Liver (tissue), 9 donors: Measurements from ENCODE around the gene USO1. TPM values are rescaled to one million over a fixed set of nuclear protein-coding genes. Genes with fewer than 3 reads are reported as not detected.

Experiments
- DNase-seq: peaks from one replicate; pipeline ENCODE4 v3.0.0-alpha.2; 2017; ENCODE audit warnings: low spot score
- H3K27ac ChIP-seq, 2 donors: one replicate each; pipeline ENCODE4 v1.7.0; 2013; ENCODE audit warnings: inconsistent platforms in 2 of 2, low read length in 2 of 2, control low read depth in 1 of 2, low read depth in 1 of 2, mild to moderate bottlenecking in 1 of 2
- H3K27me3 ChIP-seq, 4 donors: one replicate each; pipeline versions ENCODE4 v1.6.1 to v1.7.0; 2013; ENCODE audit warnings: low read length in 3 of 4, inconsistent platforms in 1 of 4, mild to moderate bottlenecking in 1 of 4, moderate library complexity in 1 of 4; ENCODE audit not compliant: control insufficient read depth in 4 of 4, insufficient read depth in 4 of 4
- H3K36me3 ChIP-seq, 4 donors: one replicate each; pipeline versions ENCODE4 v1.6.1 to v1.7.0; 2013; ENCODE audit warnings: low read length in 3 of 4, mild to moderate bottlenecking in 3 of 4, low read depth in 1 of 4, moderate library complexity in 1 of 4; ENCODE audit not compliant: control insufficient read depth in 4 of 4, insufficient read depth in 3 of 4
- H3K4me1 ChIP-seq, 4 donors: one replicate each; pipeline versions ENCODE4 v1.6.1 to v1.7.0; 2013; ENCODE audit warnings: low read length in 3 of 4, mild to moderate bottlenecking in 3 of 4, moderate library complexity in 1 of 4; ENCODE audit not compliant: control insufficient read depth in 4 of 4, insufficient read depth in 4 of 4
- H3K4me3 ChIP-seq, 3 donors: one replicate each; pipeline versions ENCODE4 v1.6.1 to v1.7.0; 2013; ENCODE audit warnings: low read length in 3 of 3, control low read depth in 1 of 3, low read depth in 1 of 3, mild to moderate bottlenecking in 1 of 3
- H3K9ac ChIP-seq, 2 donors: one replicate each; pipeline ENCODE4 v1.7.0; 2013; ENCODE audit warnings: low read length in 2 of 2, mild to moderate bottlenecking in 2 of 2, moderate library complexity in 2 of 2, control low read depth in 1 of 2, low read depth in 1 of 2
- H3K9me3 ChIP-seq, 4 donors: one replicate each; pipeline versions ENCODE4 v1.6.1 to v1.7.0; 2013; ENCODE audit warnings: low read length in 3 of 4; ENCODE audit not compliant: control insufficient read depth in 4 of 4
- EGR1 ChIP-seq, 2 donors: IDR thresholded peaks; 2 replicates each; pipeline ENCODE4 v1.6.1; 2016 to 2018; ENCODE audit warnings: antibody characterized with exemption in 2 of 2, low read depth in 2 of 2
- FOXA1 ChIP-seq: IDR thresholded peaks from 2 replicates; pipeline ENCODE4 v1.6.1; 2016; ENCODE audit warnings: antibody characterized with exemption
- FOXA2 ChIP-seq: IDR thresholded peaks from 2 replicates; pipeline ENCODE4 v1.6.1; 2016; ENCODE audit warnings: antibody characterized with exemption
- GABPA ChIP-seq, 2 donors: IDR thresholded peaks in 1 of 2; conservative IDR thresholded peaks in 1 of 2; 2 replicates each; pipeline ENCODE4 v1.6.1; 2016; ENCODE audit warnings: antibody characterized with exemption in 2 of 2, mild to moderate bottlenecking in 1 of 2, moderate library complexity in 1 of 2
- HNF4A ChIP-seq, 2 donors: conservative IDR thresholded peaks; 2 replicates each; pipeline ENCODE4 v1.6.1; 2016; ENCODE audit warnings: antibody characterized with exemption in 2 of 2, mild to moderate bottlenecking in 2 of 2
- HNF4G ChIP-seq: IDR thresholded peaks from 2 replicates; pipeline ENCODE4 v1.6.1; 2016; ENCODE audit warnings: antibody characterized with exemption
- JUND ChIP-seq, 2 donors: IDR thresholded peaks; 2 replicates each; pipeline ENCODE4 v1.6.1; 2016; ENCODE audit warnings: antibody characterized with exemption in 2 of 2
- NR2F2 ChIP-seq: IDR thresholded peaks from 2 replicates; pipeline ENCODE4 v1.6.1; 2016; ENCODE audit warnings: antibody characterized with exemption
- RAD21 ChIP-seq, 2 donors: IDR thresholded peaks; 2 replicates each; pipeline ENCODE4 v1.6.1; 2016; ENCODE audit warnings: antibody characterized with exemption in 2 of 2, mild to moderate bottlenecking in 2 of 2
- RXRA ChIP-seq, 2 donors: IDR thresholded peaks; 2 replicates each; pipeline ENCODE4 v1.6.1; 2017 to 2018; ENCODE audit warnings: antibody characterized with exemption in 2 of 2, mild to moderate bottlenecking in 1 of 2
- SP1 ChIP-seq: IDR thresholded peaks from 2 replicates; pipeline ENCODE4 v1.6.1; 2018; ENCODE audit warnings: antibody characterized with exemption, mild to moderate bottlenecking
- TAF1 ChIP-seq: conservative IDR thresholded peaks from 2 replicates; pipeline ENCODE4 v1.6.1; 2016; ENCODE audit warnings: antibody characterized with exemption, mild to moderate bottlenecking
- YY1 ChIP-seq: IDR thresholded peaks from 2 replicates; pipeline ENCODE4 v1.6.1; 2016; ENCODE audit warnings: antibody characterized with exemption, mild to moderate bottlenecking
- WGBS: extraction: QIAGEN DNeasy Blood & Tissue Kit; methylation state at CpG from one replicate; pipeline ENCODE4 v1.1.7; 2013; 5-methylcytosine and 5-hydroxymethylcytosine counted together
- polyA plus RNA-seq, 2 donors: library from polyadenylated mRNA; stranded (reverse) in 1 of 2; unstranded in 1 of 2; fragments of 200-250 nt in 1 of 2; fragments of >200 nt in 1 of 2; fragmentation: Nextera tagmentation in 1 of 2; extraction: Ambion mirVana in 1 of 2; gene quantifications; one replicate each; pipeline versions ENCODE4 v1.2.1 to v1.2.3, GENCODE V29; 2013 to 2015
- total RNA-seq, 2 donors: library from RNA; depleted of rRNA; stranded (reverse); fragments of >200 nt; gene quantifications; one replicate each; pipeline ENCODE4 v1.2.3, GENCODE V29; 2014
- TF ChIP-seq, protein P1 (sequence below): IDR thresholded peaks from 2 replicates; pipeline ENCODE4 v1.6.1; 2016; ENCODE audit warnings: antibody characterized with exemption
- TF ChIP-seq, protein P2 (sequence below): IDR thresholded peaks from 2 replicates; pipeline ENCODE4 v1.6.1; 2016; ENCODE audit warnings: antibody characterized with exemption, mild to moderate bottlenecking
- TF ChIP-seq, protein P3 (sequence below): fragments of 150-350 bp; IDR thresholded peaks from 2 replicates; pipeline ENCODE4 v1.5.1; 2017; ENCODE audit warnings: improper control_type of control experiment, low read depth, low read length; ENCODE audit not compliant: missing input control
- TF ChIP-seq, protein P4 (sequence below): IDR thresholded peaks from 2 replicates; pipeline ENCODE4 v1.6.1; 2016; ENCODE audit warnings: antibody characterized with exemption
- donor health status: healthy.
- donor health status: healthy.
- donor health status: healthy.
- donor health status: healthy.
- donor health status: healthy.

The USO1 gene
- total and polyA plus RNA-seq, 4 donors, result 18.4 to 77.0 (median 39.5) TPM

DNA sequence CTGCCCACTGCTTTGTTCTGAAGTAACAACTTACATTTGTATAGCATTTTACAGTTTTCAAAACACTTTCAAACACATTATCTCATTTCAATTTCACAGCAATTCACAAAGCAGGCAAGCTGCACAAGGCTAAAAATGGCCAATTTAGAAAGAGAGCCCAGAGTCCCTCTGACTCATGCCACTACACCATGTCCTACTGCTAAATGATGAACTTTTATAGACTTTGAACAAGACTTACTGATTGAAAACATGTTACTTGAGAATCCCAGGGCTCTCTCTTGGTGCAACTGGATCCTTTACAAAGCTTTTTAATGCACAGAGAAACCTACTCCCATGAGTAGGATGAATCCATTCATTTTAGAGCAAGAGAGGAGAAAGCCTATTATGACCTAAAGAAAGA, 45.4 kb upstream of the USO1 start:
- H3K4me1 ChIP-seq, result peaks cover 0 to 4% (median 3%) of the 10 kb centered on the region in 4 donors
- no peak overlapping the region for H3K9ac ChIP-seq
- DNase-seq, result no peak
- H3K36me3 ChIP-seq, result no peaks in the 10 kb centered on the region
- TF ChIP-seq EGR1 (IDR thresholded peaks at IDR 0.05; ENCODE audit: low read depth in 2 of 2) (no peak), HNF4G (no peak), GABPA (IDR thresholded peaks at IDR 0.05 in 1 of 2, conservative IDR thresholded peaks at IDR 0.05 in 1 of 2) (no peak), JUND (IDR thresholded peaks at IDR 0.05) (no peak), SP1 (no peak), TAF1 (no peak), FOXA1 (no peak)
- H3K4me3 ChIP-seq, result no peak overlapping the region
- H3K9me3 ChIP-seq, result no peaks in the 10 kb centered on the region
- no peaks in the 10 kb centered on the region for H3K27me3 ChIP-seq
- H3K27ac ChIP-seq, result no peak overlapping the region

DNA sequence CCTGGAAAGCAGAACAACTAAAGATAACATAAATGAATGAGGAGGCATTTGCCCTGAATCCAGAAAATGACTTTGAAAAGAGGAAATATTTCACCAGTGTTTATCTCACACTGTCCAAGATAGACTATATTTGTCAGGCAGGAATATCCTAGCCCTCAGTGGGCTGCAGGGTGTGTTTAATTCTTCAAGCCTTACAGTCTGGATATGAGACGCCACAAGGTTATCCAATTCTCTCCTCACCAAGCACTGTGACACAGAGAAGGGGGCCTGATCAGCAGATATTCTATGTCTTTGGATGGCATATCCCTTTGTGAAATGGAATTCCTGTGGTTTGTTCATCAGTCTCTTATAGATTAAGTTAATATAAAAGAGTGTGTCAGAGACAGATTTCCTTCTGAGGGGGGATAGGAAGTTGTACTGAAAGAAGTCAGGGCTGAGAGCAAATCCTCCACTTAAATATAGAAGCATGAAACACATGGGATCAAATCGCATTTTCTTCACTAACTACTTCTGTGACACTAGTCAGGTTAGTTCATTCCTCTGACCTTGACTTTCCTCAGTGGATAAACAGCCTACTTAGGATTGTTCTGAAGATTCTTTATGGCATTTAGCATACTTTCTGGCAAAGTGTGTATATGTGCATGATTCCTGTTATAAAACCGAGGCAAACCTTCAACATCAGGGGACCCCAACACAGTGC, 44.4 kb upstream of the USO1 start:
- Histone ChIP-seq H3K27ac (no peak overlapping the region), H3K4me1 (no peaks in the 10 kb centered on the region), H3K9me3 (no peaks in the 10 kb centered on the region), H3K4me3 (no peak overlapping the region), H3K27me3 (no peaks in the 10 kb centered on the region), H3K36me3 (no peaks in the 10 kb centered on the region), H3K9ac (no peak overlapping the region)
- no peak for DNase-seq
- TF ChIP-seq, protein P1, sequence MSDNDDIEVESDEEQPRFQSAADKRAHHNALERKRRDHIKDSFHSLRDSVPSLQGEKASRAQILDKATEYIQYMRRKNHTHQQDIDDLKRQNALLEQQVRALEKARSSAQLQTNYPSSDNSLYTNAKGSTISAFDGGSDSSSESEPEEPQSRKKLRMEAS, result no peak
- TF ChIP-seq FOXA2, result no peak
- TF ChIP-seq, protein P2, sequence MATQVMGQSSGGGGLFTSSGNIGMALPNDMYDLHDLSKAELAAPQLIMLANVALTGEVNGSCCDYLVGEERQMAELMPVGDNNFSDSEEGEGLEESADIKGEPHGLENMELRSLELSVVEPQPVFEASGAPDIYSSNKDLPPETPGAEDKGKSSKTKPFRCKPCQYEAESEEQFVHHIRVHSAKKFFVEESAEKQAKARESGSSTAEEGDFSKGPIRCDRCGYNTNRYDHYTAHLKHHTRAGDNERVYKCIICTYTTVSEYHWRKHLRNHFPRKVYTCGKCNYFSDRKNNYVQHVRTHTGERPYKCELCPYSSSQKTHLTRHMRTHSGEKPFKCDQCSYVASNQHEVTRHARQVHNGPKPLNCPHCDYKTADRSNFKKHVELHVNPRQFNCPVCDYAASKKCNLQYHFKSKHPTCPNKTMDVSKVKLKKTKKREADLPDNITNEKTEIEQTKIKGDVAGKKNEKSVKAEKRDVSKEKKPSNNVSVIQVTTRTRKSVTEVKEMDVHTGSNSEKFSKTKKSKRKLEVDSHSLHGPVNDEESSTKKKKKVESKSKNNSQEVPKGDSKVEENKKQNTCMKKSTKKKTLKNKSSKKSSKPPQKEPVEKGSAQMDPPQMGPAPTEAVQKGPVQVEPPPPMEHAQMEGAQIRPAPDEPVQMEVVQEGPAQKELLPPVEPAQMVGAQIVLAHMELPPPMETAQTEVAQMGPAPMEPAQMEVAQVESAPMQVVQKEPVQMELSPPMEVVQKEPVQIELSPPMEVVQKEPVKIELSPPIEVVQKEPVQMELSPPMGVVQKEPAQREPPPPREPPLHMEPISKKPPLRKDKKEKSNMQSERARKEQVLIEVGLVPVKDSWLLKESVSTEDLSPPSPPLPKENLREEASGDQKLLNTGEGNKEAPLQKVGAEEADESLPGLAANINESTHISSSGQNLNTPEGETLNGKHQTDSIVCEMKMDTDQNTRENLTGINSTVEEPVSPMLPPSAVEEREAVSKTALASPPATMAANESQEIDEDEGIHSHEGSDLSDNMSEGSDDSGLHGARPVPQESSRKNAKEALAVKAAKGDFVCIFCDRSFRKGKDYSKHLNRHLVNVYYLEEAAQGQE, result no peak
- TF ChIP-seq EGR1 (IDR thresholded peaks at IDR 0.05; ENCODE audit: low read depth in 2 of 2), result no peak
- no peak for TF ChIP-seq RAD21 (IDR thresholded peaks at IDR 0.05)
- no peak for TF ChIP-seq JUND (IDR thresholded peaks at IDR 0.05)
- TF ChIP-seq RXRA (IDR thresholded peaks at IDR 0.05), result no peak
- TF ChIP-seq, protein P3, sequence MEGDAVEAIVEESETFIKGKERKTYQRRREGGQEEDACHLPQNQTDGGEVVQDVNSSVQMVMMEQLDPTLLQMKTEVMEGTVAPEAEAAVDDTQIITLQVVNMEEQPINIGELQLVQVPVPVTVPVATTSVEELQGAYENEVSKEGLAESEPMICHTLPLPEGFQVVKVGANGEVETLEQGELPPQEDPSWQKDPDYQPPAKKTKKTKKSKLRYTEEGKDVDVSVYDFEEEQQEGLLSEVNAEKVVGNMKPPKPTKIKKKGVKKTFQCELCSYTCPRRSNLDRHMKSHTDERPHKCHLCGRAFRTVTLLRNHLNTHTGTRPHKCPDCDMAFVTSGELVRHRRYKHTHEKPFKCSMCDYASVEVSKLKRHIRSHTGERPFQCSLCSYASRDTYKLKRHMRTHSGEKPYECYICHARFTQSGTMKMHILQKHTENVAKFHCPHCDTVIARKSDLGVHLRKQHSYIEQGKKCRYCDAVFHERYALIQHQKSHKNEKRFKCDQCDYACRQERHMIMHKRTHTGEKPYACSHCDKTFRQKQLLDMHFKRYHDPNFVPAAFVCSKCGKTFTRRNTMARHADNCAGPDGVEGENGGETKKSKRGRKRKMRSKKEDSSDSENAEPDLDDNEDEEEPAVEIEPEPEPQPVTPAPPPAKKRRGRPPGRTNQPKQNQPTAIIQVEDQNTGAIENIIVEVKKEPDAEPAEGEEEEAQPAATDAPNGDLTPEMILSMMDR, result no peak
- no peak for TF ChIP-seq HNF4G
- TF ChIP-seq SP1, result no peak
- TF ChIP-seq GABPA (IDR thresholded peaks at IDR 0.05 in 1 of 2, conservative IDR thresholded peaks at IDR 0.05 in 1 of 2), result no peak
- no peak for TF ChIP-seq HNF4A (conservative IDR thresholded peaks at IDR 0.05)
- TF ChIP-seq TAF1, result no peak
- TF ChIP-seq YY1, result no peak
- TF ChIP-seq, protein P4, sequence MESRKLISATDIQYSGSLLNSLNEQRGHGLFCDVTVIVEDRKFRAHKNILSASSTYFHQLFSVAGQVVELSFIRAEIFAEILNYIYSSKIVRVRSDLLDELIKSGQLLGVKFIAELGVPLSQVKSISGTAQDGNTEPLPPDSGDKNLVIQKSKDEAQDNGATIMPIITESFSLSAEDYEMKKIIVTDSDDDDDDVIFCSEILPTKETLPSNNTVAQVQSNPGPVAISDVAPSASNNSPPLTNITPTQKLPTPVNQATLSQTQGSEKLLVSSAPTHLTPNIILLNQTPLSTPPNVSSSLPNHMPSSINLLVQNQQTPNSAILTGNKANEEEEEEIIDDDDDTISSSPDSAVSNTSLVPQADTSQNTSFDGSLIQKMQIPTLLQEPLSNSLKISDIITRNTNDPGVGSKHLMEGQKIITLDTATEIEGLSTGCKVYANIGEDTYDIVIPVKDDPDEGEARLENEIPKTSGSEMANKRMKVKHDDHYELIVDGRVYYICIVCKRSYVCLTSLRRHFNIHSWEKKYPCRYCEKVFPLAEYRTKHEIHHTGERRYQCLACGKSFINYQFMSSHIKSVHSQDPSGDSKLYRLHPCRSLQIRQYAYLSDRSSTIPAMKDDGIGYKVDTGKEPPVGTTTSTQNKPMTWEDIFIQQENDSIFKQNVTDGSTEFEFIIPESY, result no peak
- no peak for TF ChIP-seq NR2F2
- 94% methylated on average over 3 of the region's 3 CpGs for WGBS
